HEK293 (cell line): Measurements from ENCODE around the gene SLC39A11.

Experiments
- GLI4 ChIP-seq: fragments of 450-650 bp; formaldehyde crosslinking; IDR thresholded peaks from 2 replicates; pipeline ENCODE4 v1.5.1; 2016; ENCODE audit warnings: missing biosample characterization, missing genetic modification characterization
- REPIN1 ChIP-seq: fragments of 450-650 bp; formaldehyde crosslinking; IDR thresholded peaks from 2 replicates; pipeline ENCODE4 v1.5.1; 2017; ENCODE audit warnings: missing biosample characterization, missing genetic modification characterization, low read depth
- TF ChIP-seq, protein P1 (sequence below): fragments of 450-650 bp; formaldehyde crosslinking; IDR thresholded peaks from 2 replicates; pipeline ENCODE4 v1.5.1; 2017; ENCODE audit warnings: missing biosample characterization, mild to moderate bottlenecking, missing genetic modification characterization, moderate library complexity

DNA sequence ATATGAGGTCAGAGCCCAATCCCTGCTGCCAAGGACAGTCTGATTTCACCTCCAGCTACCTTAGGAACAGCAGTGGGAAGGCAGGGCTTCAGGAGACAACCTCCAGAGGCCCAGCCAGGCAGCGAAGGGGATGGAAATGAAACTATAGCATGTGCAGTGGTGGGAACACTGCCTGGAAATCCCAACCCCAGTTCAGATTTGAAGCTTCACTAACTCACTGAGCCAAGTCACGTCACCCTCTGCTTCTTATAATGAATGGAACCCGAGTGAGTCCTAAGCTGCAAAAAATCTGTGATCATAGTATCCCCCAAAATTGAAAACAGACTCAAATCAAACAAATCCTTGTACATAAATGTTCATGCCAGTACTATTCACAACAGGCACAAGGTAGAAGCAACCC lies 36.0 kb upstream of the SLC39A11 start:
- TF ChIP-seq, protein P1, sequence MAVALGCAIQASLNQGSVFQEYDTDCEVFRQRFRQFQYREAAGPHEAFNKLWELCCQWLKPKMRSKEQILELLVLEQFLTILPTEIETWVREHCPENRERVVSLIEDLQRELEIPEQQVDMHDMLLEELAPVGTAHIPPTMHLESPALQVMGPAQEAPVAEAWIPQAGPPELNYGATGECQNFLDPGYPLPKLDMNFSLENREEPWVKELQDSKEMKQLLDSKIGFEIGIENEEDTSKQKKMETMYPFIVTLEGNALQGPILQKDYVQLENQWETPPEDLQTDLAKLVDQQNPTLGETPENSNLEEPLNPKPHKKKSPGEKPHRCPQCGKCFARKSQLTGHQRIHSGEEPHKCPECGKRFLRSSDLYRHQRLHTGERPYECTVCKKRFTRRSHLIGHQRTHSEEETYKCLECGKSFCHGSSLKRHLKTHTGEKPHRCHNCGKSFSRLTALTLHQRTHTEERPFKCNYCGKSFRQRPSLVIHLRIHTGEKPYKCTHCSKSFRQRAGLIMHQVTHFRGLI (tag by site-specific recombination) = no peak
- TF ChIP-seq REPIN1 (no peak), GLI4 (tag by site-specific recombination) (no peak)
